Mammary epithelial cell (primary cell): ENCODE results near the gene NODAL.

Source experiments
- CTCF ChIP-seq, 2 donors: IDR thresholded peaks in 1 of 2; conservative IDR thresholded peaks in 1 of 2; 2 replicates each; pipeline ENCODE4 v1.5.1; 2011 to 2012; ENCODE audit warnings: inconsistent platforms in 2 of 2, low read length in 2 of 2, mild to moderate bottlenecking in 2 of 2, control low read depth in 1 of 2, low read depth in 1 of 2; ENCODE audit not compliant: insufficient read depth in 1 of 2; ENCODE audit errors: extremely low read depth in 1 of 2
- EZH2 ChIP-seq: IDR thresholded peaks from 2 replicates; pipeline ENCODE4 v1.6.1; 2012; ENCODE audit warnings: low read length, inconsistent platforms, borderline replicate concordance

GRCh38 chr10:70404787-70405036 is 36.8 kb downstream of the NODAL start:
- no peak for TF ChIP-seq CTCF (conservative IDR thresholded peaks at IDR 0.05 in 1 of 2, IDR thresholded peaks at IDR 0.05 in 1 of 2; ENCODE audit: extremely low read depth in 1 of 2, insufficient read depth in 1 of 2, low read depth in 1 of 2, low read length in 2 of 2)
- no peak for TF ChIP-seq EZH2
